Measurements from ENCODE around the gene TMEM143.

GRCh38 chr19:48401287-48401686 lies 37.5 kb upstream of the TMEM143 start:
- TF ChIP-seq CTCF (IDR thresholded peaks at IDR 0.05) (no peak), POLR2A (IDR thresholded peaks at IDR 0.05) (no peak), EP300 (IDR thresholded peaks at IDR 0.05) (no peak), POLR2AphosphoS5 (IDR thresholded peaks at IDR 0.05) (no peak)
